SU-DHL-6 (cell line): ENCODE results near the gene CYB5R4.

Experiments used
- H2AFZ ChIP-seq: fragments of 200-600 bp; sonication (generic); 2 replicates; pipeline ENCODE4 v1.6.1; 2014; ENCODE audit warnings: low read depth, mild to moderate bottlenecking, moderate library complexity, mixed read lengths, antibody characterized with exemption, low read length; ENCODE audit not compliant: severe bottlenecking
- H3F3A ChIP-seq: fragments of 200-600 bp; shearing (Covaris generic); 2 replicates; pipeline ENCODE4 v1.6.0; 2016; ENCODE audit warnings: antibody characterized with exemption, mild to moderate bottlenecking; ENCODE audit not compliant: insufficient read depth
- H3K27ac ChIP-seq: fragments of 200-600 bp; sonication (generic); 2 replicates; pipeline ENCODE4 v1.5.1; 2016; ENCODE audit warnings: low read depth, mild to moderate bottlenecking, low read length, moderate library complexity, mixed read lengths
- H3K27me3 ChIP-seq: fragments of 200-600 bp; sonication (generic), shearing (Covaris generic); 2 replicates; pipeline ENCODE4 v1.6.0; 2014; ENCODE audit warnings: mild to moderate bottlenecking, low read length
- H3K36me3 ChIP-seq: fragments of 200-600 bp; sonication (generic); 2 replicates; pipeline ENCODE4 v1.6.1; 2014; ENCODE audit warnings: mild to moderate bottlenecking, low read length, mixed read lengths
- H3K4me2 ChIP-seq: fragments of 300-600, 200-600 bp; shearing (Covaris generic), sonication (generic); 2 replicates; pipeline ENCODE4 v1.6.0; 2014; ENCODE audit warnings: low read length, low read depth, mild to moderate bottlenecking; ENCODE audit not compliant: poor library complexity, severe bottlenecking
- H3K4me3 ChIP-seq: fragments of 200-600 bp; sonication (generic); 2 replicates; pipeline ENCODE4 v1.5.1; 2014; ENCODE audit warnings: antibody characterized with exemption, low read length, mild to moderate bottlenecking, mixed read lengths; ENCODE audit not compliant: insufficient read depth, poor library complexity, severe bottlenecking
- H3K79me2 ChIP-seq: fragments of 200-600 bp; sonication (generic); 2 replicates; pipeline ENCODE4 v1.6.1; 2014; ENCODE audit warnings: mild to moderate bottlenecking, low read length, moderate library complexity; ENCODE audit not compliant: insufficient read depth
- H3K9ac ChIP-seq: fragments of 200-600 bp; sonication (generic); 2 replicates; pipeline ENCODE4 v1.7.0; 2014; ENCODE audit warnings: mild to moderate bottlenecking, low read length
- H3K9me2 ChIP-seq: fragments of 200-600 bp; sonication (generic); replicated peaks from 2 replicates; pipeline ENCODE4 v1.6.1; 2014; ENCODE audit warnings: low read length; ENCODE audit not compliant: insufficient read depth
- H3K9me3 ChIP-seq: fragments of 200-600 bp; sonication (generic); 2 replicates; pipeline ENCODE4 v1.6.1; 2014; ENCODE audit warnings: low read length, mixed read lengths; ENCODE audit not compliant: insufficient read depth
- H4K20me1 ChIP-seq: fragments of 200-600 bp; sonication (generic); 2 replicates; pipeline ENCODE4 v1.6.1; 2014; ENCODE audit warnings: low read depth, mild to moderate bottlenecking, antibody characterized with exemption, low read length, moderate library complexity, mixed read lengths
- CTCF ChIP-seq: fragments of 200-600 bp; sonication (generic); IDR thresholded peaks from one replicate; pipeline ENCODE4 v1.5.1; 2017; ENCODE audit warnings: antibody characterized with exemption, mild to moderate bottlenecking, low read length, moderate library complexity; ENCODE audit not compliant: insufficient read depth, poor library complexity, severe bottlenecking
- EZH2phosphoT487 ChIP-seq: fragments of 200-600 bp; sonication (generic), shearing (Covaris generic); conservative IDR thresholded peaks from 2 replicates; pipeline ENCODE4 v1.6.1; 2018; ENCODE audit warnings: mild to moderate bottlenecking, antibody characterized with exemption, low read length, moderate library complexity, mixed read lengths

CYB5R4 gene

GRCh38 chr6:83860359-83860755 lies 868 bp downstream of the CYB5R4 start:
- H3K4me3 ChIP-seq, result peak overlapping the region; percentile 97
- TF ChIP-seq EZH2phosphoT487 (no peak), CTCF (no peak)
- H3K9ac ChIP-seq, result peak overlapping the region; percentile 82
- H3K27me3 ChIP-seq, result no peaks in the 10 kb centered on the region
- peaks cover 22% of the 10 kb centered on the region for H3K36me3 ChIP-seq
- H3K9me3 ChIP-seq, result no peaks in the 10 kb centered on the region; the same call in 1 of the 2 replicates
- peaks cover 50% of the 10 kb centered on the region for H3K79me2 ChIP-seq
- peak overlapping the region; percentile 91 for H3K4me2 ChIP-seq
- H3F3A ChIP-seq, result no peaks in the 10 kb centered on the region
- H3K27ac ChIP-seq, result peak overlapping the region; percentile 43; the same call in 1 of the 2 replicates
- 0 out of 2 replicates have a peak, but pooled peaks cover 8% of the 10 kb centered on the region for H4K20me1 ChIP-seq
- H2AFZ ChIP-seq, result peak overlapping the region; percentile 65
- no peaks in the 10 kb centered on the region for H3K9me2 ChIP-seq

- Histone ChIP-seq H3K4me2 (peak overlapping the region; percentile 91), H3K9me2 (no peaks in the 10 kb centered on the region), H3K27ac (peak overlapping the region; percentile 43; the same call in 1 of the 2 replicates), H3K9me3 (peaks cover 4% of the 10 kb centered on the region; the same call in 1 of the 2 replicates), H3K79me2 (peaks cover 53% of the 10 kb centered on the region), H4K20me1 (0 out of 2 replicates have a peak, but pooled peaks cover 8% of the 10 kb centered on the region), H3K9ac (peak overlapping the region; percentile 82), H3K36me3 (peaks cover 28% of the 10 kb centered on the region), H3F3A (no peaks in the 10 kb centered on the region), H3K4me3 (peak overlapping the region; percentile 97), H3K27me3 (no peaks in the 10 kb centered on the region), H2AFZ (no peak overlapping the region)
- no peak for TF ChIP-seq CTCF
- TF ChIP-seq EZH2phosphoT487, result no peak
Observed at GRCh38 chr6:83860782-83861495, 1.4 kb downstream of the CYB5R4 start.

GRCh38 chr6:83862776-83863471 lies 3.4 kb downstream of the CYB5R4 start:
- H3K27ac ChIP-seq, result no peak overlapping the region
- TF ChIP-seq EZH2phosphoT487 (no peak), CTCF (no peak)
- no peaks in the 10 kb centered on the region for H3K27me3 ChIP-seq
- H3K9ac ChIP-seq, result no peak overlapping the region
- no peak overlapping the region for H2AFZ ChIP-seq
- peak overlapping the region; percentile 91 for H3K4me2 ChIP-seq
- peaks cover 24% of the 10 kb centered on the region; the same call in 1 of the 2 replicates for H3K9me3 ChIP-seq
- H4K20me1 ChIP-seq, result 0 out of 2 replicates have a peak, but pooled peaks cover 8% of the 10 kb centered on the region
- no peaks in the 10 kb centered on the region for H3F3A ChIP-seq
- H3K9me2 ChIP-seq, result no peaks in the 10 kb centered on the region
- peaks cover 48% of the 10 kb centered on the region for H3K36me3 ChIP-seq
- H3K4me3 ChIP-seq, result no peak overlapping the region
- peaks cover 68% of the 10 kb centered on the region for H3K79me2 ChIP-seq
